Fibroblast of villous mesenchyme (primary cell): Measurements from ENCODE around the gene CEACAM16. TPM values are rescaled to one million over a fixed set of nuclear protein-coding genes. Genes with fewer than 3 reads are reported as not detected.

Source experiments
- DNase-seq: peaks from one replicate; pipeline ENCODE4 v3.0.0-alpha.2; 2010; ENCODE audit warnings: low read depth
- H3K4me3 ChIP-seq: 2 replicates; pipeline ENCODE4 v1.5.1; 2011; ENCODE audit warnings: low read depth, mild to moderate bottlenecking, low read length
- total RNA-seq: library from RNA; depleted of rRNA; stranded (reverse); fragments of >200 nt; gene quantifications from 2 replicates; pipeline ENCODE4 v1.2.3, GENCODE V29; 2012
- TF ChIP-seq, protein P1 (sequence below): IDR thresholded peaks from 2 replicates; pipeline ENCODE4 v1.5.1; 2012; ENCODE audit warnings: low read depth, mild to moderate bottlenecking, low read length; ENCODE audit not compliant: insufficient read depth

CEACAM16 gene
- total RNA-seq, 1 donor: under 0.01 TPM

DNA sequence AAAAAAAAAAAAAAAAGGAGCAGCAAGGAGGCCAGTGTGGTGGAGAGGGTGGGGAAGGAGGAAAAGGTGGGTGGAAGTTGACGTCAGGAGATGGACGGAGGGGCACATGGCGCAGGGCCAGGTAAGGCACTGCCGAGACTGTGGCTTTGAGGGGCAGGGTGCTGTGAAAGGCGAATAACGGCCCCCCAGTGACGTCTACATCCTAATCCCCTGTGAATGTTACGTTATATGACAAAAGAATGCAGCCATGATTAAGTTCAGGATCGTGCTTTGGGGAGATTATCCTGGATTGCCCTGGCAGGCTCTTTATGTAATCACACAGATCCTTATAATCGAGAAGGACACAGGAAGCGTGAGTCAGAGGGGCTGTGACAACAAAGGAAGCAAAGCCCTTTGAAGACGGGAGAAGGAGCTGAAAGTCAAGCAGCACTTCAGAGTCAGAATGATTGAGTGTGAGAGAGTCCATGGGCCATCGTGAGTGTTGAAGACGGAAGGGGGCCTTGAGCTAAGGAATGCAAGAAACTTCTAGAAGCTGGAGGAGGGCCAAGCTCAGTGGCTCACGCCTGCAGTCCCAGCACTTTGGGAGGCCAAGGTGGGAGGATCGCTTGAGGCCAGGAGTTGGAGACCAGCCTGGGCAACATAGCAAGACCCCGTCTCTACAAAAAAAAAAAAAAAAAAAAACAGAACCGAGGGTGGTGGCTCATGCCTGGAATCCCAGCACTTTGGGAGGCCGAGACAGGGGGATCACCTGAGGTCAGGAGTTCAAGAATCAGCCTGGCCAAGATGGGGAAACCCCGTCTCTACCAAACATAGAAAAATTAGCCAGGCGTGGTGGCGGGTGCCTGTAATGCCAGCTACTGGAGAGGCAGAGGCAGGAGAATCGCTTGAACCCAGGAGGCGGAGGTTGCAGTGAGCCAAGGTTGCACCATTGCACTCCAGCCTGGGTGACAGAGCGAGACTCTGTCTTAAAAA is 13.8 kb upstream of the CEACAM16 start:
- TF ChIP-seq, protein P1, sequence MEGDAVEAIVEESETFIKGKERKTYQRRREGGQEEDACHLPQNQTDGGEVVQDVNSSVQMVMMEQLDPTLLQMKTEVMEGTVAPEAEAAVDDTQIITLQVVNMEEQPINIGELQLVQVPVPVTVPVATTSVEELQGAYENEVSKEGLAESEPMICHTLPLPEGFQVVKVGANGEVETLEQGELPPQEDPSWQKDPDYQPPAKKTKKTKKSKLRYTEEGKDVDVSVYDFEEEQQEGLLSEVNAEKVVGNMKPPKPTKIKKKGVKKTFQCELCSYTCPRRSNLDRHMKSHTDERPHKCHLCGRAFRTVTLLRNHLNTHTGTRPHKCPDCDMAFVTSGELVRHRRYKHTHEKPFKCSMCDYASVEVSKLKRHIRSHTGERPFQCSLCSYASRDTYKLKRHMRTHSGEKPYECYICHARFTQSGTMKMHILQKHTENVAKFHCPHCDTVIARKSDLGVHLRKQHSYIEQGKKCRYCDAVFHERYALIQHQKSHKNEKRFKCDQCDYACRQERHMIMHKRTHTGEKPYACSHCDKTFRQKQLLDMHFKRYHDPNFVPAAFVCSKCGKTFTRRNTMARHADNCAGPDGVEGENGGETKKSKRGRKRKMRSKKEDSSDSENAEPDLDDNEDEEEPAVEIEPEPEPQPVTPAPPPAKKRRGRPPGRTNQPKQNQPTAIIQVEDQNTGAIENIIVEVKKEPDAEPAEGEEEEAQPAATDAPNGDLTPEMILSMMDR: no peak

DNA sequence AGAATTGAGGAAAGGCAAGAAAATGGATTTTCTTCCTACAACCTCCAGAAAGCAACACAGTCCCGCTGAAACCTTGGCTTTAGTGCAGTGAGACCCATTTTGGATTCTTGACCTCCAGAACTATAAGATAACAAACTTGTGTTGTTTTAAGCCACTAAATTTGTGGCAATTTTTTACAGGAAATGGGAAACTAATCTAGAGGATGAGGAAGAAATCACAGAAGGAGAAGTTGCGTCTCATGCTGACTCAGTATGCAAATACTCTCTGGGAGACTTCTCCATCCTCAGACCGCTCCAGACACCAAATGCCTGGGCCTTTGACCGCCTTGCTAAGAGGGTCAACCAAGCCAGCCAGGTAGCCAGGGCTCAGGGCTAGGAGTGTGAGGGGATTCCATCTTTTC is 13.1 kb upstream of the CEACAM16 start:
- TF ChIP-seq, protein P1: no peak
- no peak overlapping the region for H3K4me3 ChIP-seq
- peak; percentile 56 for DNase-seq

More for the DNA sequence above, 13.8 kb upstream of the CEACAM16 start:
- H3K4me3 ChIP-seq: no peak overlapping the region
- peak; percentile 98 for DNase-seq

DNA sequence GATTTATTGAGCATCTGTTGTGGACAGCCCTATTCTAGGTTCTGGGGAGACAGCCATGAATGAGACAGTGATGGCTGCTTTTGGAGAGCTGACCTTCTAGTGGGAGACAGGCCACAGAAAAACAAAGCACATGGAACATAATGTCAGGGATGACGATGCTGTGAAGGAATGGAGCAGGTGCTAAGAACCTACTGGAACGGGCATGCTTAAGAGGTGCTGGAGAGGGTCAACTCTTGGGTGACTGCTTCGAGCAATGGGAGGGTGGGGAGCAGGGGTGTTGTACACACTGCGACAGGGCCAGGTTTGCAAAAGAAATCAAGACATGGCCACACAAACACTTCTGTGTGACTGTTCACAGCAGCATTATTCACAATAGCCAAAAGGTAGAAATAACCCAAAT is 12.1 kb upstream of the CEACAM16 start:
- DNase-seq: no peak
- H3K4me3 ChIP-seq: no peak overlapping the region
- TF ChIP-seq, protein P1: no peak

DNA sequence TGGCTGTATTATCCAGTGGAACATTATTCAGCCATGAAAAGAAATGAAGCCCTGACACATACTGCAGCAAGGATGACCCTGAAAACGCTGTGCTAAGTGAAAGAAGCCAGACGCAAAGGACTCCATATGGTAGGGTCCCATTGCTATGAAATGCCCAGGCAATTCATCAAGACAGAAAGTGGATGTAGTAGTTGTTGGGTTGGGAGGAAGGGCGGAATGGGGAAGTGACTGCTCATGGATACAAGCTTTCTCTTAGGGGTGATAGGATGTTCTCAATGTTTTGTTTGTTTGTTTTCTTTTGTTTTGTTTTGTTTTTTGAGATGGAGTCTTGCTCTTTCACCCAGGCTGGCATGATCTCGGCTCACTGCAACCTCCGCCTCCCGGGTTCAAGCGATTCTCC is 11.1 kb upstream of the CEACAM16 start:
- TF ChIP-seq, protein P1: no peak
- no peak overlapping the region for H3K4me3 ChIP-seq
- no peak for DNase-seq

DNA sequence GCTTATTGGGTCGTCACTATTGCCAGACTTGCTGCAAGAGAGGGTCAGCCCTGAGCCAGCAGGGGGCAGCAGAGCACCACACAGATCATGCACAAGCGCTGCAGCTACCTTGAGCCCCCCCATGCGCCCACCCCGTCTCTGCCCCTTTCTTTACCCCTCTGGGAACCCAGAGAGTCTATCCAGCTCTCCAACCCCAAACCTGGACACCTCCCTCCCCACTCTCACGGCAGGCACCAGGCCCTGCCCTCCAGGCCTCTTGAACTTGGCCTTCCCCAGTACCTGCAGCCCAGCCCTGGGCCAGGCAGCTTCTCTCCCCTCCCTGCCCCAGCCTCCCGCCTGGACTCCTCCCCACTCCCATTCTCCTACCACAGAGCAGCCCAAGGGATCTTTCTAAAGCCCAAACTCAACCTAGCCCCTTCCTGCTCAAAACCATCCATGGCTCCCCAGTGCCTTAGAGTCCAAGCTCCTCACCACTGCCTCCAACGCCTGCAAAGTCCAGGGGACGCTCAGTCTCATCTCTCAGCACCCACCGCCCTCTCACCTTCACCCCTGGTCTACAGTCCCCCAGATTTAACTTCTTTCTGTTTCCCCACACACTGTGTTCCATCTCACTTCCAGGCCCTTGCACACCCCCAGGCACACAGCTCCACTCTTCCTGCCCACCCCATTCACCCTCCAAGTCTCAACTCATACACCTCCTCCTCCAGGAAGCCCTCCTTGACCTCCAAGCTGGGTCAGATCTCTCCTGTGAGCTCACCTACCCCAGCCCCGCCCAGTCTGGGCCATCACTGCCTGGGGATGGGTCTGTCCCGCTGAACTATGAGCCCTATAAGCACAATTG is 9.4 kb upstream of the CEACAM16 start:
- no peak overlapping the region for H3K4me3 ChIP-seq
- DNase-seq: peak; percentile 75
- TF ChIP-seq, protein P1: peak; percentile 91

DNA sequence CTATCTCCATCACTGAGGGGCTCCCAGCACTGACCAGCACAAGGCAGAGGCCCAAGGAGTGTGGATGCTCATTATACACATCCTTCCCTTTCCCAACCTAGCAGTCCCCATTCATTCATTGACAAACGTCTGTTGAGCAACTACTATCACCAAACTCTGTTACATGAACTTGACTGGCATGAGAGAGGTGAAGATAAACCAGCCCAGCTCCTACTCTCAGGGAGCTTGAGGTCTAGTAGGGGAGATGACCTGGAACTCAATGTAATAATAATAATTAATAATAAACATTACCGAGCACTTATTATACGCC is 8.9 kb upstream of the CEACAM16 start:
- DNase-seq: no peak
- TF ChIP-seq, protein P1: no peak
- no peak overlapping the region for H3K4me3 ChIP-seq
